Measurements from ENCODE around the gene ARL6IP6. TPM values are rescaled to one million over a fixed set of nuclear protein-coding genes. Genes with fewer than 3 reads are reported as not detected.

ARL6IP6 gene
- total and polyA plus RNA-seq, 4 experiments from 2014 or later = 21.4 to 42.6 (median 25.2) TPM

- intact Hi-C loops (cut with micrococcal nuclease) = no loop called here
- H3K27me3 ChIP-seq (ENCODE audit: insufficient read depth, low read length) = no peaks in the 10 kb centered on the region
- no peaks in the 10 kb centered on the region for H3K9me3 Mint-ChIP-seq
- peaks cover 52% of the 10 kb centered on the region for H3K4me1 ChIP-seq (ENCODE audit: insufficient read depth, low read length)
- no peak for DNase-seq
- POLR2A ChIA-PET (ENCODE audit: partially characterized antibody) = no interaction called here
- H3K27me3 Mint-ChIP-seq = no peaks in the 10 kb centered on the region
- no peak overlapping the region for H3K4me3 Mint-ChIP-seq
- CTCF ChIA-PET (ENCODE audit: partially characterized antibody) = interaction anchor here (0.8 kb wide), 1 partner anchor 13 kb away, joined by 3 read pairs; no protein-coding TSS in a partner anchor
- peaks cover 37 to 75% of the 10 kb centered on the region in 2 donors for H3K36me3 Mint-ChIP-seq
- H3K9me3 ChIP-seq (ENCODE audit: control insufficient read depth in 1 of 2, low read length in 2 of 2) = no peaks in the 10 kb centered on the region
- peaks cover 47 to 83% (median 66%) of the 10 kb centered on the region in 4 donors for H3K4me1 Mint-ChIP-seq
- H3K27ac Mint-ChIP-seq = peak overlapping the region in 1 of 7 donors; percentile 23
- no peak overlapping the region for H3K27ac ChIP-seq (ENCODE audit: low read depth, low read length)
- H3K4me3 ChIP-seq (ENCODE audit: low read length in 2 of 2) = no peak overlapping the region
- H3K36me3 ChIP-seq (ENCODE audit: insufficient read depth, low read length) = peaks cover 30% of the 10 kb centered on the region
Measured at GRCh38 chr2:152710713-152711112, 7.7 kb upstream of the ARL6IP6 start.

GRCh38 chr2:152715112-152715511, 3.3 kb upstream of the ARL6IP6 start:
- Histone ChIP-seq H3K9me3 (ENCODE audit: control insufficient read depth in 1 of 2, low read length in 2 of 2) (no peaks in the 10 kb centered on the region), H3K36me3 (ENCODE audit: insufficient read depth, low read length) (peaks cover 23% of the 10 kb centered on the region), H3K4me1 (ENCODE audit: insufficient read depth, low read length) (peaks cover 58% of the 10 kb centered on the region), H3K4me3 (ENCODE audit: low read length in 2 of 2) (no peak overlapping the region), H3K27me3 (ENCODE audit: insufficient read depth, low read length) (no peaks in the 10 kb centered on the region), H3K27ac (ENCODE audit: low read depth, low read length) (no peak overlapping the region)
- H3K27me3 Mint-ChIP-seq = peaks cover 0 to 2% of the 10 kb centered on the region in 2 donors
- peaks cover 0 to 3% (median 0%) of the 10 kb centered on the region in 8 donors for H3K9me3 Mint-ChIP-seq
- peak overlapping the region in 7 of 8 donors; percentile 36 to 80 (median 65) for H3K4me3 Mint-ChIP-seq
- POLR2A ChIA-PET (ENCODE audit: partially characterized antibody) = interaction anchor here (2.7 kb wide), 1 partner anchor 22 kb away, joined by 16 read pairs; no protein-coding TSS in a partner anchor
- intact Hi-C loops (cut with micrococcal nuclease) = loop anchor here (5.0 kb wide), 2 partner anchors 33 to 1453 kb away; partner anchors contain the start of gene RBM43
- peaks cover 44 to 89% (median 59%) of the 10 kb centered on the region in 4 donors for H3K4me1 Mint-ChIP-seq
- peak overlapping the region in 5 of 7 donors; percentile 8 to 99 (median 66) for H3K27ac Mint-ChIP-seq
- CTCF ChIA-PET (ENCODE audit: partially characterized antibody) = interaction anchor here (0.7 to 3.1 kb wide), 6 partner anchors 10 to 28 kb away, joined by 3 to 12 read pairs (median 6); no protein-coding TSS in a partner anchor
- no peak for DNase-seq
- H3K36me3 Mint-ChIP-seq = peaks cover 27 to 75% of the 10 kb centered on the region in 2 donors

GRCh38 chr2:152715854-152716428, 2.5 kb upstream of the ARL6IP6 start:
- Mint-ChIP-seq H3K9me3 (peaks cover 0 to 3% (median 0%) of the 10 kb centered on the region in 8 donors), H3K4me1 (peaks cover 41 to 87% (median 59%) of the 10 kb centered on the region in 4 donors), H3K27me3 (peaks cover 0 to 2% of the 10 kb centered on the region in 2 donors), H3K4me3 (peak overlapping the region; percentile 97 to 100 (median 99)), H3K36me3 (peaks cover 19 to 67% of the 10 kb centered on the region in 2 donors), H3K27ac (peak overlapping the region; percentile 42 to 99 (median 95))
- peak in 1 of 5 donors; percentile 17 for DNase-seq
- ChIA-PET CTCF (ENCODE audit: partially characterized antibody) (interaction anchor here (0.9 to 3.1 kb wide), 5 partner anchors 11 to 540 kb away, joined by 5 to 12 read pairs (median 6); partner anchors contain the start of gene STAM2), POLR2A (ENCODE audit: partially characterized antibody) (interaction anchor here (2.7 to 3.6 kb wide), 3 partner anchors 13 to 540 kb away, joined by 16 to 50 read pairs (median 25); partner anchors contain the start of gene STAM2)
- Histone ChIP-seq H3K4me3 (ENCODE audit: low read length in 2 of 2) (peak overlapping the region; percentile 89 to 94), H3K27me3 (ENCODE audit: insufficient read depth, low read length) (no peaks in the 10 kb centered on the region), H3K27ac (ENCODE audit: low read depth, low read length) (peak overlapping the region; percentile 96), H3K4me1 (ENCODE audit: insufficient read depth, low read length) (peaks cover 67% of the 10 kb centered on the region), H3K36me3 (ENCODE audit: insufficient read depth, low read length) (peaks cover 17% of the 10 kb centered on the region), H3K9me3 (ENCODE audit: control insufficient read depth in 1 of 2, low read length in 2 of 2) (no peaks in the 10 kb centered on the region)
- intact Hi-C loops (cut with micrococcal nuclease) = loop anchor here (2.0 to 5.0 kb wide), 3 partner anchors 17 to 1454 kb away; partner anchors contain the start of gene RBM43

GRCh38 chr2:152716805-152717227, 1.6 kb upstream of the ARL6IP6 start:
- ChIA-PET POLR2A (ENCODE audit: partially characterized antibody) (interaction anchor here (0.6 to 3.6 kb wide), 10 partner anchors 8 to 889 kb away, joined by 3 to 50 read pairs (median 6); partner anchors contain the start of genes ARL5A and STAM2), CTCF (ENCODE audit: partially characterized antibody) (interaction anchor here (0.9 to 3.1 kb wide), 6 partner anchors 13 to 541 kb away, joined by 3 to 12 read pairs (median 5); partner anchors contain the start of gene STAM2)
- peak in 1 of 5 donors; percentile 72 for DNase-seq
- Mint-ChIP-seq H3K4me1 (peaks cover 41 to 88% (median 60%) of the 10 kb centered on the region in 4 donors), H3K27me3 (peaks cover 0 to 2% of the 10 kb centered on the region in 2 donors), H3K36me3 (peaks cover 16 to 64% of the 10 kb centered on the region in 2 donors), H3K4me3 (peak overlapping the region; percentile 97 to 100 (median 99)), H3K9me3 (peaks cover 0 to 3% (median 0%) of the 10 kb centered on the region in 8 donors), H3K27ac (peak overlapping the region; percentile 95 to 100 (median 98))
- H3K27ac ChIP-seq (ENCODE audit: low read depth, low read length) = peak overlapping the region; percentile 96
- H3K36me3 ChIP-seq (ENCODE audit: insufficient read depth, low read length) = peaks cover 17% of the 10 kb centered on the region
- no peaks in the 10 kb centered on the region for H3K9me3 ChIP-seq (ENCODE audit: control insufficient read depth in 1 of 2, low read length in 2 of 2)
- no peaks in the 10 kb centered on the region for H3K27me3 ChIP-seq (ENCODE audit: insufficient read depth, low read length)
- peak overlapping the region; percentile 89 to 94 for H3K4me3 ChIP-seq (ENCODE audit: low read length in 2 of 2)
- H3K4me1 ChIP-seq (ENCODE audit: insufficient read depth, low read length) = peaks cover 70% of the 10 kb centered on the region
- intact Hi-C loops (cut with micrococcal nuclease) = loop anchor here (1.0 to 5.0 kb wide), 4 partner anchors 18 to 1455 kb away; partner anchors contain the start of genes ARL5A and RBM43

- ChIA-PET POLR2A (ENCODE audit: partially characterized antibody) (interaction anchor here (0.6 to 3.6 kb wide), 15 partner anchors 9 to 1456 kb away, joined by 3 to 50 read pairs (median 4); partner anchors contain the start of genes ARL5A, RBM43 and STAM2), CTCF (ENCODE audit: partially characterized antibody) (interaction anchor here (1.1 to 3.1 kb wide), 7 partner anchors 14 to 541 kb away, joined by 3 to 12 read pairs (median 5); partner anchors contain the start of gene STAM2)
- peaks cover 9 to 60% of the 10 kb centered on the region in 2 donors for H3K36me3 Mint-ChIP-seq
- H3K4me3 Mint-ChIP-seq = peak within 1 kb of the TSS; percentile 97 to 100 (median 99)
- peak within 1 kb of the TSS; percentile 89 to 94 for H3K4me3 ChIP-seq (ENCODE audit: low read length in 2 of 2)
- peaks cover 39 to 85% (median 58%) of the 10 kb centered on the region in 4 donors for H3K4me1 Mint-ChIP-seq
- intact Hi-C loops (cut with micrococcal nuclease) = loop anchor here (1.0 to 5.0 kb wide), 6 partner anchors 13 to 1455 kb away; partner anchors contain the start of genes ARL5A and RBM43
- no peaks in the 10 kb centered on the region for H3K27me3 ChIP-seq (ENCODE audit: insufficient read depth, low read length)
- peak within 1 kb of the TSS; percentile 96 for H3K27ac ChIP-seq (ENCODE audit: low read depth, low read length)
- H3K9me3 Mint-ChIP-seq = peaks cover 0 to 3% (median 0%) of the 10 kb centered on the region in 8 donors
- peaks cover 0 to 2% of the 10 kb centered on the region in 2 donors for H3K27me3 Mint-ChIP-seq
- H3K9me3 ChIP-seq (ENCODE audit: control insufficient read depth in 1 of 2, low read length in 2 of 2) = no peaks in the 10 kb centered on the region
- H3K36me3 ChIP-seq (ENCODE audit: insufficient read depth, low read length) = peaks cover 11% of the 10 kb centered on the region
- DNase-seq = peak; percentile 98 to 99 (median 99)
- H3K27ac Mint-ChIP-seq = peak within 1 kb of the TSS; percentile 95 to 100 (median 98)
- peaks cover 65% of the 10 kb centered on the region for H3K4me1 ChIP-seq (ENCODE audit: insufficient read depth, low read length)
Measured at GRCh38 chr2:152717228-152718075, 968 bp upstream of the ARL6IP6 start, which contains the start of gene PRPF40A. Gene PRPF40A (minus strand): TSS chr2:152717461. CDS start chr2:152717439, 22 bp downstream.

All from CD4-positive, alpha-beta memory T cell (primary cell).